Panc1 (cell line): ENCODE data around the gene CGNL1. TPM values are rescaled to one million over a fixed set of nuclear protein-coding genes. Genes with fewer than 3 reads are reported as not detected.

Experiments
- ATAC-seq: fragments of 200-7000 bp; cut with Tn5 transposase; 2 replicates; pipeline ENCODE4 v1.9.1; 2020; ENCODE audit warnings: mild to moderate bottlenecking, moderate library complexity
- BruUV-seq: library from RNA; stranded (reverse); fragments of 400-500 nt; replicated peaks from 2 replicates; lab custom pipeline; 2021; lab: Mats Ljungman, UMichigan
- CTCF ChIA-PET: fragments of 300-600 bp; sonication (Branson Sonifier 250); formaldehyde crosslinking; loops from one replicate; lab custom pipeline; 2022; ENCODE audit warnings: antibody characterized with exemption; lab: Charles Lee
- POLR2A ChIA-PET: fragments of 300-600 bp; sonication (Branson Sonifier 250); formaldehyde crosslinking; loops from one replicate; lab custom pipeline; 2022; ENCODE audit warnings: antibody characterized with exemption; lab: Charles Lee
- DNase-seq: peaks from one replicate; pipeline ENCODE4 v3.0.0-alpha.2; 2010; ENCODE audit warnings: low read depth, low spot score
- H3K27ac ChIP-seq: 2 replicates; pipeline ENCODE4 v1.5.1; 2011; ENCODE audit warnings: mild to moderate bottlenecking, low read length, inconsistent platforms
- H3K27me3 ChIP-seq: fragments of 200-500 bp; sonication (Bioruptor generic); 2 replicates; pipeline ENCODE4 v1.6.0; 2014; ENCODE audit warnings: low read length, inconsistent platforms; ENCODE audit not compliant: control insufficient read depth, insufficient read depth
- H3K36me3 ChIP-seq: fragments of 200-500 bp; sonication (Bioruptor generic); 2 replicates; pipeline ENCODE4 v1.5.1; 2014; ENCODE audit warnings: inconsistent platforms, mild to moderate bottlenecking, low read length, moderate library complexity; ENCODE audit not compliant: control insufficient read depth, insufficient read depth
- H3K4me1 ChIP-seq: 2 replicates; pipeline ENCODE4 v1.5.1; 2011; ENCODE audit warnings: inconsistent platforms, mild to moderate bottlenecking, low read length, moderate library complexity; ENCODE audit not compliant: control insufficient read depth, insufficient read depth
- H3K4me3 ChIP-seq, 2 experiments: 2 replicates each; pipeline ENCODE4 v1.5.1; 2011 to 2012; ENCODE audit warnings: low read depth in 2 of 2, low read length in 2 of 2, mild to moderate bottlenecking in 2 of 2, inconsistent platforms in 1 of 2, moderate library complexity in 1 of 2
- H3K9me3 ChIP-seq: fragments of 200-500 bp; sonication (Bioruptor generic); 2 replicates; pipeline ENCODE4 v1.5.1; 2014; ENCODE audit warnings: low read depth, mild to moderate bottlenecking, inconsistent platforms, low read length, moderate library complexity; ENCODE audit not compliant: control insufficient read depth, insufficient read depth
- POLR2AphosphoS5 ChIP-seq: IDR thresholded peaks from 2 replicates; pipeline ENCODE4 v1.6.1; 2012; ENCODE audit warnings: mild to moderate bottlenecking, low read depth, low read length, moderate library complexity
- SIN3A ChIP-seq: IDR thresholded peaks from 2 replicates; pipeline ENCODE4 v1.6.1; 2012; ENCODE audit warnings: low read depth, mild to moderate bottlenecking, low read length, moderate library complexity, borderline replicate concordance; ENCODE audit not compliant: insufficient read depth
- TCF7L2 ChIP-seq: IDR thresholded peaks from 2 replicates; pipeline ENCODE4 v1.6.1; 2011; ENCODE audit warnings: mild to moderate bottlenecking, low read depth, low read length, inconsistent platforms
- in situ Hi-C: cut with HindIII; loops from 2 replicates; pipeline ENCODE4 v1.10.0; 2016; ENCODE audit warnings: low sequenced_read_pairs, low pct_unique_long_range_greater_than_20kb
- intact Hi-C: fragments of 100-400 bp; cut with micrococcal nuclease; formaldehyde crosslinking; loops from one replicate; pipeline ENCODE4 v1.10.0; 2022; ENCODE audit not compliant: unreplicated experiment
- total RNA-seq: library from RNA; stranded (reverse); gene quantifications from one replicate; pipeline ENCODE4 v1.2.1, GENCODE V29; 2021; ENCODE audit not compliant: unreplicated experiment
- TF ChIP-seq, protein P1 (sequence below): fragments of 450-650 bp; IDR thresholded peaks from 2 replicates; pipeline ENCODE4 v1.5.1; 2017; ENCODE audit warnings: mild to moderate bottlenecking
- TF ChIP-seq, protein P2 (sequence below), 2 experiments: IDR thresholded peaks; 2 replicates each; pipeline ENCODE4 v1.6.1; 2011 to 2012; ENCODE audit warnings: low read depth in 2 of 2, control low read depth in 1 of 2, low read length in 1 of 2, mild to moderate bottlenecking in 1 of 2, moderate library complexity in 1 of 2; ENCODE audit not compliant: insufficient read depth in 1 of 2

Gene CGNL1
- total RNA-seq, 1 experiment from 2014 or later: 3.5 TPM

DNA sequence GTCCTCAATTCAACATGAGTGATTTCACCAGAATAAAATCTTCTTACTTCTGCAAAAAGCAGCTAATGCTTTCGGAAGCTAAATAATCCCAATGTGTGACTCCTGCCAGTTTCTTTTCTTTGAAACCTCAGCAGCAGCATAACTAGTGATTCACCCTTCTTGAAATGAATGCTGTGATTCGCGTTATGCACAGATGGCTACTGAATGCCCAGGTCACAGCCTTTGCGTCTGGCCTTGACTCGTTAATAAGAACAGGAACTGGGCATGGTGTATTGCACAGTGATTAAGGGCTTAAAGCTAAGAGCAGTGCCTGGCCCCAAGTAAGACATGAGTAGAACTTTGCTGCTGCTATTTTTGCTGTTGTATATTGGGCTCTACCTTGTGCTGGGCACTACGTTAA is 19.0 kb downstream of the CGNL1 start:
- no peaks in the 10 kb centered on the region for H3K4me1 ChIP-seq
- no peaks in the 10 kb centered on the region for H3K9me3 ChIP-seq
- no peaks in the 10 kb centered on the region; the same call in 1 of the 2 replicates for H3K27me3 ChIP-seq
- DNase-seq (no peak), ATAC-seq (no peak)
- no peak overlapping the region for H3K4me3 ChIP-seq
- POLR2A ChIA-PET: interaction anchor here (0.6 kb wide), 1 partner anchor 312 kb away, joined by 13 read pairs; no protein-coding TSS in a partner anchor
- intact Hi-C loops (no loop called here), in situ Hi-C loops (no loop called here)
- no peaks in the 10 kb centered on the region for H3K36me3 ChIP-seq
- BruUV-seq: no TSS peak
- TF ChIP-seq, protein P1, sequence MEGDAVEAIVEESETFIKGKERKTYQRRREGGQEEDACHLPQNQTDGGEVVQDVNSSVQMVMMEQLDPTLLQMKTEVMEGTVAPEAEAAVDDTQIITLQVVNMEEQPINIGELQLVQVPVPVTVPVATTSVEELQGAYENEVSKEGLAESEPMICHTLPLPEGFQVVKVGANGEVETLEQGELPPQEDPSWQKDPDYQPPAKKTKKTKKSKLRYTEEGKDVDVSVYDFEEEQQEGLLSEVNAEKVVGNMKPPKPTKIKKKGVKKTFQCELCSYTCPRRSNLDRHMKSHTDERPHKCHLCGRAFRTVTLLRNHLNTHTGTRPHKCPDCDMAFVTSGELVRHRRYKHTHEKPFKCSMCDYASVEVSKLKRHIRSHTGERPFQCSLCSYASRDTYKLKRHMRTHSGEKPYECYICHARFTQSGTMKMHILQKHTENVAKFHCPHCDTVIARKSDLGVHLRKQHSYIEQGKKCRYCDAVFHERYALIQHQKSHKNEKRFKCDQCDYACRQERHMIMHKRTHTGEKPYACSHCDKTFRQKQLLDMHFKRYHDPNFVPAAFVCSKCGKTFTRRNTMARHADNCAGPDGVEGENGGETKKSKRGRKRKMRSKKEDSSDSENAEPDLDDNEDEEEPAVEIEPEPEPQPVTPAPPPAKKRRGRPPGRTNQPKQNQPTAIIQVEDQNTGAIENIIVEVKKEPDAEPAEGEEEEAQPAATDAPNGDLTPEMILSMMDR: no peak
- TF ChIP-seq, protein P2, sequence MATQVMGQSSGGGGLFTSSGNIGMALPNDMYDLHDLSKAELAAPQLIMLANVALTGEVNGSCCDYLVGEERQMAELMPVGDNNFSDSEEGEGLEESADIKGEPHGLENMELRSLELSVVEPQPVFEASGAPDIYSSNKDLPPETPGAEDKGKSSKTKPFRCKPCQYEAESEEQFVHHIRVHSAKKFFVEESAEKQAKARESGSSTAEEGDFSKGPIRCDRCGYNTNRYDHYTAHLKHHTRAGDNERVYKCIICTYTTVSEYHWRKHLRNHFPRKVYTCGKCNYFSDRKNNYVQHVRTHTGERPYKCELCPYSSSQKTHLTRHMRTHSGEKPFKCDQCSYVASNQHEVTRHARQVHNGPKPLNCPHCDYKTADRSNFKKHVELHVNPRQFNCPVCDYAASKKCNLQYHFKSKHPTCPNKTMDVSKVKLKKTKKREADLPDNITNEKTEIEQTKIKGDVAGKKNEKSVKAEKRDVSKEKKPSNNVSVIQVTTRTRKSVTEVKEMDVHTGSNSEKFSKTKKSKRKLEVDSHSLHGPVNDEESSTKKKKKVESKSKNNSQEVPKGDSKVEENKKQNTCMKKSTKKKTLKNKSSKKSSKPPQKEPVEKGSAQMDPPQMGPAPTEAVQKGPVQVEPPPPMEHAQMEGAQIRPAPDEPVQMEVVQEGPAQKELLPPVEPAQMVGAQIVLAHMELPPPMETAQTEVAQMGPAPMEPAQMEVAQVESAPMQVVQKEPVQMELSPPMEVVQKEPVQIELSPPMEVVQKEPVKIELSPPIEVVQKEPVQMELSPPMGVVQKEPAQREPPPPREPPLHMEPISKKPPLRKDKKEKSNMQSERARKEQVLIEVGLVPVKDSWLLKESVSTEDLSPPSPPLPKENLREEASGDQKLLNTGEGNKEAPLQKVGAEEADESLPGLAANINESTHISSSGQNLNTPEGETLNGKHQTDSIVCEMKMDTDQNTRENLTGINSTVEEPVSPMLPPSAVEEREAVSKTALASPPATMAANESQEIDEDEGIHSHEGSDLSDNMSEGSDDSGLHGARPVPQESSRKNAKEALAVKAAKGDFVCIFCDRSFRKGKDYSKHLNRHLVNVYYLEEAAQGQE (IDR thresholded peaks at IDR 0.05; ENCODE audit: insufficient read depth in 1 of 2, low read depth in 2 of 2, low read length in 1 of 2): no peak
- TF ChIP-seq SIN3A: no peak
- TF ChIP-seq TCF7L2: no peak
- no peak for TF ChIP-seq POLR2AphosphoS5
- CTCF ChIA-PET: no interaction called here
- no peak overlapping the region for H3K27ac ChIP-seq

DNA sequence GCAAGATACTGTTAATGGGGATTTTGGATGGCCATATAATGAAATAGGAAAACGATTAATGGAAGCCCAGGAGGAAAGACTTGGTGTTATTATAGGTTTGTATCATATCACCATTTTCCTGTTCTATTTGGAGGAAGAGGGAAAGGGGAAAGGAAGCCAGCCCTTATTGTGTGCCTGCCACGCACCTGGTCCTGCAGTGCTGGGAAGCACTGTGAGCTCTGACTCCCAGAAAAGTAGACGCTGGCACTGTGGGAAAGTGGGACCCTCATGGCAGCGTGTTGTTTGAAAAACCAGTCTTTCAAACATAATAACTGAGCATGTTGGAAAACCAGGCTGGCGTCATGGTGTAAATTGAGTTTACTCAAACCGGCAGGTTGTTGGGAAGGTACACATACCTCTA is 22.0 kb downstream of the CGNL1 start:
- TF ChIP-seq, protein P1: no peak
- TF ChIP-seq, protein P2 (IDR thresholded peaks at IDR 0.05; ENCODE audit: insufficient read depth in 1 of 2, low read depth in 2 of 2, low read length in 1 of 2): no peak
- TF ChIP-seq POLR2AphosphoS5 (no peak), TCF7L2 (no peak), SIN3A (no peak)
- ChIA-PET POLR2A (no interaction called here), CTCF (no interaction called here)
- Histone ChIP-seq H3K9me3 (no peaks in the 10 kb centered on the region), H3K27ac (no peak overlapping the region), H3K36me3 (no peaks in the 10 kb centered on the region), H3K4me1 (no peaks in the 10 kb centered on the region), H3K27me3 (no peaks in the 10 kb centered on the region; the same call in 1 of the 2 replicates), H3K4me3 (no peak overlapping the region)
- in situ Hi-C loops: no loop called here
- BruUV-seq: no TSS peak
- intact Hi-C loops: no loop called here
- ATAC-seq (no peak), DNase-seq (no peak)
